Activated CD4-positive, alpha-beta memory T cell treated with anti-CD3 and anti-CD28 coated beads for 36 hours (primary cell): Measurements from ENCODE around the gene ZNF829. TPM values are rescaled to one million over a fixed set of nuclear protein-coding genes. Genes with fewer than 3 reads are reported as not detected.

Experiments used
- CTCF ChIA-PET: fragments of 350-600 bp; sonication (Branson Sonifier 250); formaldehyde crosslinking; loops from one replicate; lab custom pipeline; 2021; ENCODE audit warnings: antibody characterized with exemption, inconsistent platforms; lab: Charles Lee
- POLR2A ChIA-PET: fragments of 350-600 bp; sonication (Branson Sonifier 250); formaldehyde crosslinking; loops from one replicate; lab custom pipeline; 2021; ENCODE audit warnings: antibody characterized with exemption; lab: Charles Lee
- DNase-seq: peaks from one replicate; pipeline ENCODE4 v3.0.0-alpha.2; 2020
- H3K27ac Mint-ChIP-seq: one replicate; pipeline ENCODE4 v1.8.0; 2021; ENCODE audit warnings: mixed read lengths
- H3K27me3 Mint-ChIP-seq: one replicate; pipeline ENCODE4 v1.8.0; 2021; ENCODE audit warnings: mixed read lengths
- H3K36me3 Mint-ChIP-seq: one replicate; pipeline ENCODE4 v1.8.0; 2021; ENCODE audit warnings: mixed read lengths
- H3K4me1 Mint-ChIP-seq: one replicate; pipeline ENCODE4 v1.8.0; 2021; ENCODE audit warnings: low read depth, mixed read lengths
- H3K4me3 Mint-ChIP-seq: one replicate; pipeline ENCODE4 v1.8.0; 2021; ENCODE audit warnings: mild to moderate bottlenecking, mixed read lengths
- H3K9me3 Mint-ChIP-seq: one replicate; pipeline ENCODE4 v1.8.0; 2021; ENCODE audit warnings: mixed read lengths
- intact Hi-C: fragments of 100-400 bp; cut with micrococcal nuclease; formaldehyde crosslinking; loops from one replicate; pipeline ENCODE4 v1.15.1; 2023
- total RNA-seq, 2 experiments: library from RNA; stranded (reverse); gene quantifications; one replicate each; pipeline ENCODE4 v1.2.3, GENCODE V29; 2021

Gene ZNF829
- total RNA-seq, 2 experiments from 2014 or later, result 3.8 to 4.3 TPM

GRCh38 chr19:36876993-36877938 is 38.8 kb downstream of the ZNF829 start:
- H3K4me1 Mint-ChIP-seq, result no peaks in the 10 kb centered on the region
- intact Hi-C loops, result no loop called here
- no peak overlapping the region for H3K4me3 Mint-ChIP-seq
- H3K27me3 Mint-ChIP-seq, result no peaks in the 10 kb centered on the region
- no peak overlapping the region for H3K27ac Mint-ChIP-seq
- DNase-seq, result no peak
- H3K9me3 Mint-ChIP-seq, result peaks cover 74% of the 10 kb centered on the region
- POLR2A ChIA-PET, result no interaction called here
- CTCF ChIA-PET, result no interaction called here
- H3K36me3 Mint-ChIP-seq, result peaks cover 66% of the 10 kb centered on the region

- peaks cover 12% of the 10 kb centered on the region for H3K4me1 Mint-ChIP-seq
- CTCF ChIA-PET, result no interaction called here
- intact Hi-C loops, result loop anchor here (2.0 to 10.0 kb wide), 3 partner anchors 165 to 365 kb away; partner anchors contain the start of genes ZNF382, ZNF383 and ZNF567
- peaks cover 24% of the 10 kb centered on the region for H3K9me3 Mint-ChIP-seq
- no peak for DNase-seq
- H3K27me3 Mint-ChIP-seq, result no peaks in the 10 kb centered on the region
- POLR2A ChIA-PET, result interaction anchor here (1.8 to 2.2 kb wide), 2 partner anchors 165 to 279 kb away, joined by 5 read pairs; partner anchors contain the start of genes ZNF529 and ZNF567
- H3K36me3 Mint-ChIP-seq, result peaks cover 47% of the 10 kb centered on the region
- H3K27ac Mint-ChIP-seq, result no peak overlapping the region
- no peak overlapping the region for H3K4me3 Mint-ChIP-seq
Measured at GRCh38 chr19:36851898-36852297, 64.2 kb downstream of the ZNF829 start.

- peaks cover 48% of the 10 kb centered on the region for H3K36me3 Mint-ChIP-seq
- intact Hi-C loops, result loop anchor here (1.0 to 10.0 kb wide), 10 partner anchors 12 to 616 kb away; partner anchors contain the start of genes ZFP14, ZNF260, ZNF382 and ZNF383
- CTCF ChIA-PET, result interaction anchor here (0.6 to 2.1 kb wide), 5 partner anchors 11 to 122 kb away, joined by 3 to 6 read pairs (median 3); partner anchors contain the start of genes ZNF568, ZNF790 and ZNF829
Measured at GRCh38 chr19:36850559-36851442, 65.3 kb downstream of the ZNF829 start, which contains the start of gene ZNF345. ZNF345 (plus strand) TSS chr19:36850876; CDS start chr19:36876831, 25,955 bp downstream.

GRCh38 chr19:36849701-36850558 is 66.2 kb downstream of the ZNF829 start:
- ChIA-PET POLR2A (interaction anchor here (0.6 to 4.0 kb wide), 16 partner anchors 11 to 930 kb away, joined by 3 to 61 read pairs (median 4); partner anchors contain the start of genes ZNF146, ZNF382, ZNF529 and ZNF540), CTCF (interaction anchor here (0.6 to 2.1 kb wide), 7 partner anchors 10 to 123 kb away, joined by 3 to 8 read pairs (median 3); partner anchors contain the start of genes ZNF568, ZNF790 and ZNF829)
- intact Hi-C loops, result loop anchor here (1.0 to 10.0 kb wide), 11 partner anchors 12 to 617 kb away; partner anchors contain the start of genes ZFP14, ZNF260, ZNF382 and ZNF383
- Mint-ChIP-seq H3K27ac (no peak overlapping the region), H3K9me3 (peaks cover 22% of the 10 kb centered on the region), H3K27me3 (no peaks in the 10 kb centered on the region), H3K36me3 (peaks cover 51% of the 10 kb centered on the region), H3K4me1 (peaks cover 9% of the 10 kb centered on the region), H3K4me3 (no peak overlapping the region)
- peak; percentile 94 for DNase-seq

More at GRCh38 chr19:36850559-36851442, 65.3 kb downstream of the ZNF829 start, which contains the start of gene ZNF345:
- H3K27ac Mint-ChIP-seq, result no peak within 1 kb of the TSS
- H3K9me3 Mint-ChIP-seq, result peaks cover 23% of the 10 kb centered on the region
- H3K4me3 Mint-ChIP-seq, result no peak within 1 kb of the TSS
- POLR2A ChIA-PET, result interaction anchor here (0.6 to 4.0 kb wide), 14 partner anchors 12 to 929 kb away, joined by 3 to 61 read pairs (median 4); partner anchors contain the start of genes ZNF146, ZNF382, ZNF529 and ZNF540
- no peaks in the 10 kb centered on the region for H3K27me3 Mint-ChIP-seq
- peaks cover 12% of the 10 kb centered on the region for H3K4me1 Mint-ChIP-seq
- DNase-seq, result peak; percentile 92

- H3K4me3 Mint-ChIP-seq, result no peak overlapping the region
- DNase-seq, result no peak
- no peak overlapping the region for H3K27ac Mint-ChIP-seq
- H3K9me3 Mint-ChIP-seq, result peaks cover 20% of the 10 kb centered on the region
- intact Hi-C loops, result no loop called here
- peaks cover 6% of the 10 kb centered on the region for H3K4me1 Mint-ChIP-seq
- peaks cover 46% of the 10 kb centered on the region for H3K36me3 Mint-ChIP-seq
- ChIA-PET POLR2A (interaction anchor here (4.0 kb wide), 1 partner anchor 9 kb away, joined by 61 read pairs; the partner anchor contains the start of gene ZNF790), CTCF (no interaction called here)
- no peaks in the 10 kb centered on the region for H3K27me3 Mint-ChIP-seq
Measured at GRCh38 chr19:36847968-36848367, 68.1 kb downstream of the ZNF829 start.

- Mint-ChIP-seq H3K4me3 (no peak overlapping the region), H3K4me1 (peaks cover 6% of the 10 kb centered on the region), H3K9me3 (peaks cover 23% of the 10 kb centered on the region), H3K36me3 (peaks cover 47% of the 10 kb centered on the region), H3K27ac (no peak overlapping the region), H3K27me3 (no peaks in the 10 kb centered on the region)
- ChIA-PET POLR2A (interaction anchor here (5.0 kb wide), 1 partner anchor 11 kb away, joined by 61 read pairs; the partner anchor contains the start of gene ZNF345), CTCF (interaction anchor here (1.6 to 1.9 kb wide), 3 partner anchors 10 to 134 kb away, joined by 4 to 8 read pairs (median 6); partner anchors contain the start of gene ZNF345)
- intact Hi-C loops, result loop anchor here (1.0 to 10.0 kb wide), 7 partner anchors 11 to 624 kb away; partner anchors contain the start of genes ZNF146, ZNF345, ZNF529 and ZNF565
- no peak for DNase-seq
Measured at GRCh38 chr19:36838784-36839324, 77.2 kb downstream of the ZNF829 start.

Other genes with a start within 250 kb of the ZNF829 start
- 1 to 10 TPM; 4.2 to 4.9 TPM for gene ZNF461, start 249.5 kb downstream of the ZNF829 start, total RNA-seq
- gene ZNF567, start 228.7 kb downstream of the ZNF829 start, total RNA-seq, result 1 to 10 TPM; 4.9 to 5.3 TPM
- gene ZNF850, start 143.5 kb downstream of the ZNF829 start, total RNA-seq, result 1 to 10 TPM; 6.7 TPM
- gene ZNF790, start 77.9 kb downstream of the ZNF829 start, total RNA-seq, result 1 to 10 TPM; 6.1 to 6.9 TPM
- 1 to 10 TPM; 3.8 to 4.2 TPM for gene ZNF345, start 65.4 kb downstream of the ZNF829 start, total RNA-seq
- 1 to 10 TPM; 4.8 to 6.3 TPM for gene ZNF568, start within 50 bp of the ZNF829 start, total RNA-seq
- 1 to 10 TPM; 6.5 to 8.7 TPM for gene ZNF420, start 162.1 kb upstream of the ZNF829 start, total RNA-seq